Measurements from ENCODE around the gene OLAH.

OLAH gene

GRCh38 chr10:15072358-15072757 is 28.6 kb downstream of the OLAH start:
- no peak for DNase-seq

GRCh38 chr10:15075421-15075820 is 31.7 kb downstream of the OLAH start:
- no peak for DNase-seq

- DNase-seq: no peak
These were observed 40.1 kb downstream of the OLAH start for GRCh38 chr10:15083674-15084501.

DNA sequence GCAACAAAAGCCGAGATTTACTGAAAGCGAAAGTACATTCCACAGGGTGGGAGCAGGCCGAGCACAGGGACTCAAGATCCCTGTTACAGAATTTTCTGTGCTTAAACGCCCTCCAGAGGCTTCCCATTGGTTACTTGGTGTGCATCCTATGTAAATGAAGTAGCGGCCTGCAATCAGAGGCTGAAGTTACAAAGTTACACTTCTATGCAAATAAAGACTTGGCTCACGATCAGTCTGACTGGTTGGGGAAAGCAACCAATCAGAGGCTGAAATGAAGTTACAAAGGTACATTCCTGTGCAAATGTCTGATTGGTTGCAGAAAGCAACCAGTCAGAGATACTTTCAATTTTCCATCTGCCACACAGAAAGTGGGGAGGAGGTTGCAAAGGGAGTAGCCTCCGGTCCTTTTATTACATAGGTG is 40.8 kb downstream of the OLAH start:
- peak; percentile 70 for DNase-seq

- DNase-seq: peak; percentile 81
These were observed 44.9 kb downstream of the OLAH start, which contains the start of gene ACBD7 for GRCh38 chr10:15088428-15089261. Gene ACBD7, minus strand, starts transcription at chr10:15088776. Its CDS starts 48 bp downstream, at chr10:15088728.

DNA sequence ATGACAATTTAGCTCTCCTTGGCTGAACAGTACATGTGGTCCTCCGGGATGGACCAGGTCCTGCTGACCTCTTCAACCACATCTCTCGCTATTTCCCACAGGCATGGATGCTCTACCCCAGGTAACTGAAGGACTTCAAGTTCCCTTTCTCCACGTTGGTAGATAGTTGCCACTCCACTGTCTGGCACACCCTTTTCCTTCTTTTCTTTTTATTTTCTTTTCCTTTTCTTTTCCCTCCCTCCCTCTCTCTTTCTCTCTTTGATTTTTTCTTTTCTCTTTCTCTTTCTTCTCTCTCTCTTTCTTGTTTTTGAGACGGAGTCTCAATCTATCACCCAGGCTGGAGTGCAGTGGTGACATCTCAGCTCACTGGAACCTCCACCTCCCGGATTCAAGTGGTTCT is 47.7 kb downstream of the OLAH start:
- DNase-seq: no peak

DNA sequence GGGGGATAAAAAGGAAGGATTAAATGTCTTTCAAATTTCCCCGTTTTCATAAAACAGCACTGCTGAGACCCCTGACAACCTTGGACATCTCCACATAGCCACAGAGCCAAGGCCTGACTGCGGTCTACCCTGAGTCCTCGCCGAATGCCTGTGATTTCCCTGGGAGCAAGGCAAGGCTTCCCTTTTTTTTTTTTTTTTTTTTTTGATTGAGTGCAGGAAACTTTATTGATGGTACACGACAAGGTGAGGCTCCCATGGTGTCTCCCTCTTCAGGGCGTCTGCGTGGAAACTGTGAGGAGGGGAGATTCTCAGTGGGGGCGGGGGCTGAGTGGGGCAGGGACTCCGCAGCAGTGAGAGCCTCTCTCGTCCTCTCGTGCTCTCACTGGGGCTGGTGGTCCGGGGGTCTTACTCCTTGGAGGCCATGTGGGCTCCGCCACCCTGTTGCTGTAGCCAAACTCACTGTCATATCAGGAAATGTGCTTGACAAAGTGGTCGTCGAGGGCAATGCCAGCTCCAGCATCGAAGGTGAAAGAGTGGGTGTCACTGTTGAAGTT is 49.2 kb downstream of the OLAH start:
- DNase-seq: no peak

DNA sequence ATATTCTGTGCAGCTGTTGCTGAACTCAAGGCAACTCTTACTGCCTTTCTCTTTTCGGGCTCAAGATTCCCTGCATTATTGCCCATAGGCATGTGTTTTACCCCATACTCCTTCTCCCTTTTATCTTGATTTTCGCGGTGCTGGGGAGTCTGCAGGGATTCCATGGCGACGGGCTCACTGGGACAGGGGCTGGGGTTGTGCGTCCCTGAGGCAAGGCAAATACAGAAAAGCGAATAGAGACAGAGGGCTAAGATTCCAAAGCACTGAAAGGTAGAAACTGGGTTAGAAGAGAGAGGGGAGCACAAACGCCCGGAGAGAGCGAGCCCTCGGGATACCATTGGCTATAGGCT is 52.9 kb downstream of the OLAH start:
- DNase-seq: no peak

GRCh38 chr10:15097011-15097812 is 53.5 kb downstream of the OLAH start, which contains the start of gene RPP38:
Gene RPP38, plus strand, starts transcription at chr10:15097355. Its CDS starts 5,960 bp downstream, at chr10:15103315.
- peak; percentile 93 for DNase-seq

DNA sequence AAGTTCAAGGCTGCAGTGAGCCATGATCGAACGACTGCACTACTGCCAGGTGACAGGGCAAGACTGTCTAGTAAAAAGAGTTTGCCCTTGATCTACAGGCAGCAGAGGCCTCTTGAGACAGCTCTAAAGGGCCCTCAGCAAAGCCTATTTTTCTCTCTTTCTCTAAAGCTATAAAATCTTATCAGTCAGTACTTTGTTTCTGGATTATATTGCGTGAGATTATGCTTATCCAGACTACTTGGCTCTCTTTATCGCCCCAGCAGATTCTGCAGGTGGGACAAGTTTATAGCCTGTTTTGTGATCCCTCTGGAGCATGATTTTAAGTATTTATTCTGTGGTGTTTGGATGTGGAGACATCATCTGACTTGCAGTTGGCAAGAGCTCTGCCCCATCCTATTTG is 56.1 kb downstream of the OLAH start:
- DNase-seq: no peak

DNA sequence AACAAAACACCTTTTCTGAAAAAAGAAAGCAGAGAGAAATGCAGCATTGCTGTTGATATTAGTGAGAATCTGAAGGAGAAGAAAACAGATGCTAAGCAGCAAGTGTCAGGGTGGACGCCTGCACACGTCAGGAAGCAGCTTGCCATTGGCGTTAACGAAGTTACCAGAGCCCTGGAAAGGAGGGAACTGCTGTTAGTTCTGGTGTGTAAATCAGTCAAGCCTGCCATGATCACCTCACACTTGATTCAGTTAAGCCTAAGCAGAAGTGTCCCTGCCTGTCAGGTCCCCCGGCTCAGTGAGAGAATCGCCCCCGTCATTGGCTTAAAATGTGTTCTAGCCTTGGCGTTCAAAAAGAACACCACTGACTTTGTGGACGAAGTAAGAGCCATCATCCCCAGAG is 59.8 kb downstream of the OLAH start:
- DNase-seq: no peak

DNA sequence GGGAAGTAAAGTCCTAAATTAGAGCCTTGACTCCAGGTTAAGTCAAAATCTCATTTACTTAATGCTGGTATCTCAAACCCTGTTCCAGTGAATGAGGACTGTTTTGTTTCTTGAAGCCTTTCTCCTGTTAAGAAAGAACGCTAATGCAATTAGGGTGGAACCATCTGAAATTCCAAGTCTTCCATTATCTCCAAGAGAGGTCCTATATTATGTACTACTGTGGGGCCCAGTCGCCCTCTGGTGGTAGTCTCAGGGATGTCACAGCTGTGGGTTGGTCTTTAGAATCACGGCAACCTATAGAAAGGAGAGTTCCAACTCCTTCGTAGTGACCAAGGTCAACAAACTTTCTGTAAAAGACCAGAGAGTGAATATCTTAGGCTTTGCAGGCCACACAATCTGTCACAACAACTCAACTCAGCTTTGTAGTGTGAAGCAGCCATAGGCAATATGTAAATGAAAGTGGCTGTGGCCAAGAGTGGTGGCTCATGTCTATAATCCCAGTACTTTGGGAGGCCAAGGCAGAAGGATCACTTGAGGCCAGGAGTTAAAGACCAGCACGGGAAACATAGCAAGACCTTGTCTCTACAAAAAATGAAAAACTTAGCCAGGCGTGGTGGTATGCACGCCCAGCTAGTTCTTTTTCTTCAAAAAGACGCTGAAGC is 62.7 kb downstream of the OLAH start:
- peak; percentile 77 for DNase-seq

GRCh38 chr10:15112657-15113056 is 68.9 kb downstream of the OLAH start:
- DNase-seq: no peak

DNA sequence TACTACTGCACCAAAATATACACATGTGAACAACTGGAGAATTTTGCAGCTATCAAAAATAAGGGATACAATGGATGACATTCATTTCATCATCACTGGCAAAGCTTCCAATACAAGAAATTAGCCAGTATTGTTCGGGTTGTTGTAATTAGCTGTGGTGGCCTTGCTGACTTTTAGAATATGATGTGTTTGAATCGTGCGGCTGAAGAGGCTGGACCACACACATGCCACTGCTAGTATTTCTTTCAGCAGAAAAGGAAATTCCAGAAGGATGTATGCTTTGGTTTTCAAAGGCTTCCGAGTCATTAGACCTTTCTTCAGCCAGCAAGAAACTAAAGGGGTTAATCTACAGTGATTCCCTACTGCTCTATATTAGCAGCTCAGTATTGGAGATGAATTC is 70.0 kb downstream of the OLAH start:
- DNase-seq: no peak

DNA sequence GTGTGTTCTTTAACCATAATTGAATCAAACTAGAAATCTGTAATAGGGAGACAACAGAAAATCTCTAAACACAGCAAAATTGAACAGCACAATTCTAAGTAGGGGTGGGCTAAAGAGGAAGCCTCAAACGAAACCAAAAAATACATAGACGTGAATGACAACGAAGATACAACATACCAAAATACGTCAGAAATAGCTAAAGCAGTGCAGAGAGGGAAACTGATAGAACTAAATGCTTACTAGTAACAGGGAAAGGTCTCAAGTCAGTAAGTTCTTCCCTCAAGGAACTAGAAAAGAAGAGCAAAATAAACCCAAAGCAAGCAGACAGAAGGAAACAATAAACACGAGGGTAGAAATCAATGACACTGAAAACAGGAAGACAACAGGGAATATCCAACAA is 72.5 kb downstream of the OLAH start:
- DNase-seq: no peak

GRCh38 chr10:15118615-15119014 is 74.9 kb downstream of the OLAH start:
- DNase-seq: no peak

DNA sequence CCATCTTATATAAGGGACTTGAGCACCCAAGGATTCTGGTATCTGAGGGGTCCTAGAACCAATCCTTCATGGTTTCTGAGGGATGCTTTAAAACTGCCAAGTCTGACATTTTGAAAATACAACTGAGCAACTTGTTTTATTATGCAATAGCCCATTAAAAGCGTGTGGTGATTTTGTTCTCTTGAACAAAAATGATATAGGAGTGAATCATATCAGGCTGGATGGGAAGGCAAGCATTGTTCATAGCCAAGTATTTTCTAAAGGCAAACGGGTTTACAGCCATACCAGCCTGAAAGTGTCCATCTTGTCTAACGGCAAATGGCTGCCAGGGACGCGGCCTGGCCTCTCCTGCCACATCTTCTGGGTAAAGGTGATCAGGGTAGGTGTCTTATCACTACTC is 76.8 kb downstream of the OLAH start:
- DNase-seq: no peak

GRCh38 chr10:15121707-15122106 is 78.0 kb downstream of the OLAH start:
- no peak for DNase-seq

GRCh38 chr10:15122477-15123030 is 78.8 kb downstream of the OLAH start:
- no peak for DNase-seq
